AG09319 (cell line): Measurements from ENCODE around the gene CDC42EP1.
"Not testable (repeated sequence)": the region's sequence is repeated elsewhere in the genome, so short reads cannot be mapped to it uniquely, and the experiment has no call there.

Experiments
- DNase-seq: peaks from one replicate; pipeline ENCODE4 v3.0.0-alpha.2; 2010; ENCODE audit warnings: low read depth; ENCODE audit errors: extremely low read depth
- CTCF ChIP-seq: IDR thresholded peaks from 2 replicates; pipeline ENCODE4 v1.5.1; 2011; ENCODE audit warnings: low read depth, mild to moderate bottlenecking, inconsistent platforms, low read length, moderate library complexity

CDC42EP1 gene

GRCh38 chr22:37538590-37539357 is 21.5 kb upstream of the CDC42EP1 start:
- peak; percentile 94 for TF ChIP-seq CTCF
- DNase-seq, result peak; percentile 86

GRCh38 chr22:37539790-37540189 is 20.5 kb upstream of the CDC42EP1 start:
- DNase-seq, result not testable (repeated sequence)

GRCh38 chr22:37542416-37542815 is 17.9 kb upstream of the CDC42EP1 start:
- DNase-seq, result not testable (repeated sequence)

GRCh38 chr22:37542959-37543358 is 17.3 kb upstream of the CDC42EP1 start:
- no peak for TF ChIP-seq CTCF
- no peak for DNase-seq

GRCh38 chr22:37544955-37545702 is 15.2 kb upstream of the CDC42EP1 start:
- no peak for DNase-seq
- peak; percentile 91 for TF ChIP-seq CTCF

- peak; percentile 93 for DNase-seq
- no peak for TF ChIP-seq CTCF
Observed at GRCh38 chr22:37545703-37546436, 14.4 kb upstream of the CDC42EP1 start.

- TF ChIP-seq CTCF, result peak; percentile 23
- DNase-seq, result no peak
Observed at GRCh38 chr22:37546437-37547250, 13.6 kb upstream of the CDC42EP1 start.
